Measurements from ENCODE around the gene RAX2.
A peak's percentile ranks its signal among the peaks of the same experiment; 100 is the strongest.

The RAX2 gene

GRCh38 chr19:3801412-3802096 is 29.5 kb upstream of the RAX2 start:
- H3K18ac ChIP-seq (ENCODE audit: low read depth in 1 of 2, low read length in 2 of 2): no peak overlapping the region
- H2AK5ac ChIP-seq (ENCODE audit: low read length, severe bottlenecking): no peak overlapping the region
- H3K23ac ChIP-seq (ENCODE audit: low read length in 2 of 2): peak overlapping the region in 1 of 2 experiments; percentile 96
- 7% methylated on average over 43 of the region's 46 CpGs for WGBS
- H3K79me1 ChIP-seq (replicated peaks; ENCODE audit: low read length, poor library complexity, severe bottlenecking): no peaks in the 10 kb centered on the region
- no peak overlapping the region for H2BK120ac ChIP-seq (ENCODE audit: low read depth, low read length)
- H3K4me1 ChIP-seq (ENCODE audit: control insufficient read depth, insufficient read depth, low read depth, low read length): peaks cover 8% of the 10 kb centered on the region
- peak overlapping the region in 1 of 2 experiments; percentile 49 for H3K4me3 ChIP-seq (ENCODE audit: insufficient read depth in 1 of 2, low read depth in 1 of 2, low read length in 2 of 2)
- DNase-seq: no peak
- no peak overlapping the region for H3K9ac ChIP-seq (ENCODE audit: low read length)
- no peak overlapping the region for H2AFZ ChIP-seq (ENCODE audit: low read depth, low read length)
- H3K36me3 ChIP-seq (ENCODE audit: control insufficient read depth in 1 of 2, insufficient read depth in 2 of 2, low read depth in 1 of 2, low read length in 2 of 2): no peaks in the 10 kb centered on the region
- H4K91ac ChIP-seq (ENCODE audit: low read length): no peak overlapping the region
- H3K27me3 ChIP-seq (ENCODE audit: control insufficient read depth in 1 of 2, insufficient read depth in 1 of 2, low read length in 2 of 2): peaks cover 40 to 49% of the 10 kb centered on the region in 2 experiments
- H2BK5ac ChIP-seq (ENCODE audit: low read depth, low read length, poor library complexity, severe bottlenecking): no peak overlapping the region
- H3K4me2 ChIP-seq (ENCODE audit: low read length, poor library complexity, severe bottlenecking): no peak overlapping the region
- no peak overlapping the region for H3K27ac ChIP-seq (ENCODE audit: low read length, poor library complexity, severe bottlenecking)
- H3K9me3 ChIP-seq (ENCODE audit: control insufficient read depth, low read length): peaks cover 5% of the 10 kb centered on the region
- H2BK12ac ChIP-seq (ENCODE audit: low read length in 2 of 2): no peak overlapping the region
- H3K4ac ChIP-seq (ENCODE audit: low read depth in 1 of 2, low read length in 2 of 2): no peak overlapping the region
- no peak overlapping the region for H4K8ac ChIP-seq (ENCODE audit: low read length)
- H3K14ac ChIP-seq (ENCODE audit: low read length in 2 of 2): no peak overlapping the region
- H2BK15ac ChIP-seq (ENCODE audit: low read depth, poor library complexity, severe bottlenecking): no peak overlapping the region

DNA sequence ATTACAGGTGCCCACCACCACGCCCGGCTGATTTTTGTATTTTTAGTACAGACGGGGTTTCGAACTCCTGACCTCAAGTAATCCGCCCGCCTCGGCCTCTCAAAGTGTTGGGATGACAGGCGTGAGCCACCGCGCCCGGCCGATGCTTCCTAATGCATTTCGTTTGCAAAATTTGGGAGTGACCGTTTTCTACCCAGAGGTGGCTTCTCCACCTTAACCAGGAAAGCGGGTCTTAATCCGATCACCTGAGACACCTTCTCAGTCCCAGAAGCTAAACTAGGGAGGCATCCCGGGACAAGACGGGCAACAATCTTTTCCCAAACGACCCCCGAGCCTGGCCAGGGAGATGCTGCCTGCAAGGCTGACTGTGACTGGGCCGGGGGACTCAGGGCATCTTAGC is 29.0 kb upstream of the RAX2 start:
- Histone ChIP-seq H3K4me1 (ENCODE audit: control insufficient read depth, insufficient read depth, low read depth, low read length) (peaks cover 8% of the 10 kb centered on the region), H3K27me3 (ENCODE audit: control insufficient read depth in 1 of 2, insufficient read depth in 1 of 2, low read length in 2 of 2) (peaks cover 40 to 49% of the 10 kb centered on the region in 2 experiments), H3K9ac (ENCODE audit: low read length) (no peak overlapping the region), H2AK5ac (ENCODE audit: low read length, severe bottlenecking) (no peak overlapping the region), H3K36me3 (ENCODE audit: control insufficient read depth in 1 of 2, insufficient read depth in 2 of 2, low read depth in 1 of 2, low read length in 2 of 2) (no peaks in the 10 kb centered on the region), H2BK15ac (ENCODE audit: low read depth, poor library complexity, severe bottlenecking) (no peak overlapping the region), H3K18ac (ENCODE audit: low read depth in 1 of 2, low read length in 2 of 2) (no peak overlapping the region), H4K8ac (ENCODE audit: low read length) (no peak overlapping the region), H2BK12ac (ENCODE audit: low read length in 2 of 2) (no peak overlapping the region), H3K4ac (ENCODE audit: low read depth in 1 of 2, low read length in 2 of 2) (no peak overlapping the region), H2AFZ (ENCODE audit: low read depth, low read length) (no peak overlapping the region), H3K27ac (ENCODE audit: low read length, poor library complexity, severe bottlenecking) (no peak overlapping the region), H2BK5ac (ENCODE audit: low read depth, low read length, poor library complexity, severe bottlenecking) (no peak overlapping the region), H3K14ac (ENCODE audit: low read length in 2 of 2) (no peak overlapping the region), H4K91ac (ENCODE audit: low read length) (no peak overlapping the region), H3K9me3 (ENCODE audit: control insufficient read depth, low read length) (peaks cover 10% of the 10 kb centered on the region), H3K4me2 (ENCODE audit: low read length, poor library complexity, severe bottlenecking) (no peak overlapping the region), H3K79me1 (replicated peaks; ENCODE audit: low read length, poor library complexity, severe bottlenecking) (no peaks in the 10 kb centered on the region), H3K23ac (ENCODE audit: low read length in 2 of 2) (no peak overlapping the region), H2BK120ac (ENCODE audit: low read depth, low read length) (no peak overlapping the region), H3K4me3 (ENCODE audit: insufficient read depth in 1 of 2, low read depth in 1 of 2, low read length in 2 of 2) (peak overlapping the region in 1 of 2 experiments; percentile 49)
- WGBS: 69% methylated on average over 21 of the region's 21 CpGs
- DNase-seq: no peak

DNA sequence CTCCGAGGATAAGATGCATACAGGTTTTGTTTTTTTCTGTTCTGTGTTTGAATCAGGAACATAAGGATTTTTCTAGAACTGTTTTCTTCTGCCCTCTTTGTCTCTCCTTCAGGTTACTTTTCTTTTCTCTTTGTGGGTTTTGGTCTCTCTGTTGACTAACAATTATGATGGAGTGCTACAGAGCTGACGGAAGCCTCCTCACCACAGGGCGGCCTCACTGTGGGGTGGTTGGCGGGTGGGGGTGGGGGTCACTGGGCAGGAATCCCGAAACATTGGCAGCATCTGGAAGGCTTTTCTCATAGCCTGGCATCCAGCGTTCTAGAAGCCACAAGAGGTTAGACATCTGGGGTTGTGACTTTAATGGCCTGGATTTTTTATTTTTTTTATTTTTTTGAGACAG is 26.1 kb upstream of the RAX2 start:
- Histone ChIP-seq H2BK12ac (ENCODE audit: low read length in 2 of 2) (no peak overlapping the region), H3K14ac (ENCODE audit: low read length in 2 of 2) (no peak overlapping the region)
- 57% methylated on average over 5 of the region's 6 CpGs for WGBS

DNA sequence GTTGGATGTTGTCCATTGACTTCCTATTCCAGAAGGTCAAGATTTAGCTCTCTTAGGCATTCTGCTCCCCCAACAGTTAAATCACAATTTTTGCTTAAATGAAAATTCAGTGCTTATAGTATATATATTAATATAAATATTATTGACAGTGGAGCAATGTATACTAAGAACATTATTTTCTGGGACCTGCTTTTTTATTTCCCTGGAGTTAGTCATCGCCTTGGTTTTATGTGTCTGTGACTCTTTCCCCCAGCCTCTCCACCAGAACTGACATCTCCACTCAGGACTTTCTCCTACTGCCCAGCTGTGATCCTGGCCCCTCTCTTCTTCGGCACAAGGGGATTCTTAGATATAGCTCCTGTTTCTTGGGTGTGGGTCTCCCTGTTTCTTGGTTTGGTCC is 24.3 kb upstream of the RAX2 start:
- H2AFZ ChIP-seq (ENCODE audit: low read depth, low read length): no peak overlapping the region
- H3K9ac ChIP-seq (ENCODE audit: low read length): no peak overlapping the region
- peaks cover 11% of the 10 kb centered on the region for H3K9me3 ChIP-seq (ENCODE audit: control insufficient read depth, low read length)
- DNase-seq: no peak
- no peaks in the 10 kb centered on the region for H3K79me1 ChIP-seq (replicated peaks; ENCODE audit: low read length, poor library complexity, severe bottlenecking)
- WGBS: 92% methylated on average over 2 of the region's 2 CpGs
- H3K23ac ChIP-seq (ENCODE audit: low read length in 2 of 2): no peak overlapping the region
- no peak overlapping the region for H3K18ac ChIP-seq (ENCODE audit: low read depth in 1 of 2, low read length in 2 of 2)
- no peak overlapping the region for H4K8ac ChIP-seq (ENCODE audit: low read length)
- H2BK15ac ChIP-seq (ENCODE audit: low read depth, poor library complexity, severe bottlenecking): no peak overlapping the region
- no peak overlapping the region for H3K27ac ChIP-seq (ENCODE audit: low read length, poor library complexity, severe bottlenecking)
- H3K4me3 ChIP-seq (ENCODE audit: insufficient read depth in 1 of 2, low read depth in 1 of 2, low read length in 2 of 2): no peak overlapping the region
- peaks cover 16 to 20% of the 10 kb centered on the region in 2 experiments for H3K27me3 ChIP-seq (ENCODE audit: control insufficient read depth in 1 of 2, insufficient read depth in 1 of 2, low read length in 2 of 2)
- no peak overlapping the region for H4K91ac ChIP-seq (ENCODE audit: low read length)
- no peak overlapping the region for H3K4me2 ChIP-seq (ENCODE audit: low read length, poor library complexity, severe bottlenecking)
- no peak overlapping the region for H2BK5ac ChIP-seq (ENCODE audit: low read depth, low read length, poor library complexity, severe bottlenecking)
- no peak overlapping the region for H2BK120ac ChIP-seq (ENCODE audit: low read depth, low read length)
- H3K4ac ChIP-seq (ENCODE audit: low read depth in 1 of 2, low read length in 2 of 2): no peak overlapping the region
- H2AK5ac ChIP-seq (ENCODE audit: low read length, severe bottlenecking): no peak overlapping the region
- no peaks in the 10 kb centered on the region for H3K36me3 ChIP-seq (ENCODE audit: control insufficient read depth in 1 of 2, insufficient read depth in 2 of 2, low read depth in 1 of 2, low read length in 2 of 2)
- no peak overlapping the region for H3K14ac ChIP-seq (ENCODE audit: low read length in 2 of 2)
- no peak overlapping the region for H2BK12ac ChIP-seq (ENCODE audit: low read length in 2 of 2)
- H3K4me1 ChIP-seq (ENCODE audit: control insufficient read depth, insufficient read depth, low read depth, low read length): peaks cover 2% of the 10 kb centered on the region

More for the DNA sequence above, 26.1 kb upstream of the RAX2 start:
- H3K27me3 ChIP-seq (ENCODE audit: control insufficient read depth in 1 of 2, insufficient read depth in 1 of 2, low read length in 2 of 2): peaks cover 34% of the 10 kb centered on the region in 2 experiments
- no peak overlapping the region for H2AK5ac ChIP-seq (ENCODE audit: low read length, severe bottlenecking)
- H3K4me1 ChIP-seq (ENCODE audit: control insufficient read depth, insufficient read depth, low read depth, low read length): peaks cover 8% of the 10 kb centered on the region
- H3K79me1 ChIP-seq (replicated peaks; ENCODE audit: low read length, poor library complexity, severe bottlenecking): no peaks in the 10 kb centered on the region
- no peak overlapping the region for H4K91ac ChIP-seq (ENCODE audit: low read length)
- no peak overlapping the region for H3K4me3 ChIP-seq (ENCODE audit: insufficient read depth in 1 of 2, low read depth in 1 of 2, low read length in 2 of 2)
- peaks cover 11% of the 10 kb centered on the region for H3K9me3 ChIP-seq (ENCODE audit: control insufficient read depth, low read length)
- no peak overlapping the region for H3K23ac ChIP-seq (ENCODE audit: low read length in 2 of 2)
- no peak overlapping the region for H2BK5ac ChIP-seq (ENCODE audit: low read depth, low read length, poor library complexity, severe bottlenecking)
- no peak overlapping the region for H3K27ac ChIP-seq (ENCODE audit: low read length, poor library complexity, severe bottlenecking)
- H3K9ac ChIP-seq (ENCODE audit: low read length): no peak overlapping the region
- H4K8ac ChIP-seq (ENCODE audit: low read length): no peak overlapping the region
- H3K18ac ChIP-seq (ENCODE audit: low read depth in 1 of 2, low read length in 2 of 2): no peak overlapping the region
- H2AFZ ChIP-seq (ENCODE audit: low read depth, low read length): no peak overlapping the region
- H3K4ac ChIP-seq (ENCODE audit: low read depth in 1 of 2, low read length in 2 of 2): no peak overlapping the region
- H2BK120ac ChIP-seq (ENCODE audit: low read depth, low read length): no peak overlapping the region
- no peak overlapping the region for H3K4me2 ChIP-seq (ENCODE audit: low read length, poor library complexity, severe bottlenecking)
- no peak for DNase-seq
- H2BK15ac ChIP-seq (ENCODE audit: low read depth, poor library complexity, severe bottlenecking): no peak overlapping the region
- H3K36me3 ChIP-seq (ENCODE audit: control insufficient read depth in 1 of 2, insufficient read depth in 2 of 2, low read depth in 1 of 2, low read length in 2 of 2): no peaks in the 10 kb centered on the region

All from mesenchymal stem cell (in vitro differentiated cells and primary cell).